ENCODE data around the gene RERG. TPM values are rescaled to one million over a fixed set of nuclear protein-coding genes. Genes with fewer than 3 reads are reported as not detected.

Gene RERG
- total RNA-seq, 4 donors from 2014 or later, result 61.6 to 236 (median 150) TPM

GRCh38 chr12:15130541-15130940 lies 90.7 kb downstream of the RERG start:
- Histone ChIP-seq H3K9me3 (no peaks in the 10 kb centered on the region), H3K27ac (peak overlapping the region; percentile 76 to 79), H3K36me3 (no peaks in the 10 kb centered on the region), H3K4me1 (peaks cover 8 to 19% of the 10 kb centered on the region in 2 donors), H3K27me3 (no peaks in the 10 kb centered on the region), H3K4me3 (no peak overlapping the region)
- TF ChIP-seq POLR2A (IDR thresholded peaks at IDR 0.05) (no peak), CTCF (IDR thresholded peaks at IDR 0.05) (no peak)
- intact Hi-C loops (cut with DNase I; ENCODE audit: low total_unique reads), result no loop called here
- no peak for DNase-seq

GRCh38 chr12:15123401-15123800 lies 97.8 kb downstream of the RERG start:
- no peak overlapping the region for H3K4me3 ChIP-seq
- intact Hi-C loops (cut with DNase I; ENCODE audit: low total_unique reads), result no loop called here
- H3K36me3 ChIP-seq, result no peaks in the 10 kb centered on the region
- H3K9me3 ChIP-seq, result no peaks in the 10 kb centered on the region
- H3K27ac ChIP-seq, result peak overlapping the region; percentile 53 to 64
- TF ChIP-seq POLR2A (IDR thresholded peaks at IDR 0.05), result no peak
- no peak for TF ChIP-seq CTCF (IDR thresholded peaks at IDR 0.05)
- no peaks in the 10 kb centered on the region for H3K4me1 ChIP-seq
- DNase-seq, result no peak
- no peaks in the 10 kb centered on the region for H3K27me3 ChIP-seq

DNA sequence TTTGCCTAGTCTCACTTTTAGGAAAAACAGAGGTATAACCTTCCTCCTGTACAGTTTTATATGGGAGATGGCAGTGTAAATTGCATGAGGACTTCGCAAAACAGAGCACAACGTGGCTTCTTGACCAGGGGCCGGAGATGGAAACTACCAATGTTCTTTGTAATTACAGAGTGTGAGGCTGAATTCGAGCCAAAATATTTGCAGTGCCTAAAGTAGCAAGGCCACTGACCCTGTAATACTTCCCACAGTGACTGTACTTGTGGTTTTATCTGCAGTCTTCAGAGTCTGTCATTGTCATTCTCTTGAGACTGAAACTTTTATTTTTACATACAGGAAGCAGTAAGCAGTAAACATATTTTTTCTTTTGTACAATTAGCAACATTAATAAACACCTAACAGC lies 98.9 kb downstream of the RERG start:
- intact Hi-C loops (cut with DNase I; ENCODE audit: low total_unique reads), result no loop called here
- TF ChIP-seq CTCF (IDR thresholded peaks at IDR 0.05), result no peak
- TF ChIP-seq POLR2A (IDR thresholded peaks at IDR 0.05), result no peak

GRCh38 chr12:15118955-15119354 lies 102.3 kb downstream of the RERG start:
- Histone ChIP-seq H3K4me1 (no peaks in the 10 kb centered on the region), H3K9me3 (no peaks in the 10 kb centered on the region), H3K4me3 (no peak overlapping the region), H3K36me3 (no peaks in the 10 kb centered on the region), H3K27ac (peak overlapping the region; percentile 52 to 64), H3K27me3 (no peaks in the 10 kb centered on the region)
- DNase-seq, result no peak
- intact Hi-C loops (cut with DNase I; ENCODE audit: low total_unique reads), result no loop called here
- TF ChIP-seq CTCF (IDR thresholded peaks at IDR 0.05), result no peak
- no peak for TF ChIP-seq POLR2A (IDR thresholded peaks at IDR 0.05)

More for the DNA sequence above, 98.9 kb downstream of the RERG start:
- no peaks in the 10 kb centered on the region for H3K9me3 ChIP-seq
- DNase-seq, result no peak
- no peaks in the 10 kb centered on the region for H3K27me3 ChIP-seq
- H3K4me1 ChIP-seq, result no peaks in the 10 kb centered on the region
- no peak overlapping the region for H3K4me3 ChIP-seq
- H3K27ac ChIP-seq, result peak overlapping the region; percentile 52 to 64
- H3K36me3 ChIP-seq, result no peaks in the 10 kb centered on the region

- Histone ChIP-seq H3K27me3 (no peaks in the 10 kb centered on the region), H3K36me3 (no peaks in the 10 kb centered on the region), H3K9me3 (no peaks in the 10 kb centered on the region), H3K4me1 (no peaks in the 10 kb centered on the region), H3K4me3 (no peak overlapping the region), H3K27ac (peak overlapping the region; percentile 33 to 64)
- TF ChIP-seq CTCF (IDR thresholded peaks at IDR 0.05), result no peak
- TF ChIP-seq POLR2A (IDR thresholded peaks at IDR 0.05), result no peak
- no peak for DNase-seq
- intact Hi-C loops (cut with DNase I; ENCODE audit: low total_unique reads), result no loop called here
Measured at GRCh38 chr12:15116983-15117382, 104.2 kb downstream of the RERG start.

Measured in uterus (tissue), 4 donors.